ENCODE data around the gene FLOT1. TPM values are rescaled to one million over a fixed set of nuclear protein-coding genes. Genes with fewer than 3 reads are reported as not detected.

The FLOT1 gene
- total RNA-seq, 2 experiments from 2014 or later = 31.6 TPM

- H3K4me1 Mint-ChIP-seq (ENCODE audit: low read depth) = peaks cover 33% of the 10 kb centered on the region
- no peaks in the 10 kb centered on the region for H3K9me3 Mint-ChIP-seq
- Histone ChIP-seq H3K27ac (ENCODE audit: low read depth in 1 of 2, low read length in 2 of 2) (no peak overlapping the region), H3K4me3 (ENCODE audit: low read length) (no peak overlapping the region), H3K4me1 (ENCODE audit: insufficient read depth, low read length) (peaks cover 17% of the 10 kb centered on the region), H3K27me3 (ENCODE audit: control insufficient read depth in 1 of 2, insufficient read depth in 2 of 2, low read length in 2 of 2) (no peaks in the 10 kb centered on the region), H3K9me3 (ENCODE audit: control insufficient read depth in 1 of 2, insufficient read depth in 1 of 2, low read length in 2 of 2) (no peaks in the 10 kb centered on the region), H3K36me3 (ENCODE audit: insufficient read depth, low read length) (no peaks in the 10 kb centered on the region)
- ChIA-PET CTCF (no interaction called here), POLR2A (no interaction called here)
- H3K27ac Mint-ChIP-seq = no peak overlapping the region
- no peak for ATAC-seq (ENCODE audit: poor library complexity)
- H3K27me3 Mint-ChIP-seq = no peaks in the 10 kb centered on the region
- no peak for TF ChIP-seq CTCF (IDR thresholded peaks at IDR 0.05)
- no peak overlapping the region for H3K4me3 Mint-ChIP-seq
- no peak for DNase-seq
- H3K36me3 Mint-ChIP-seq (ENCODE audit: low read depth) = no peaks in the 10 kb centered on the region
- intact Hi-C loops (cut with DNase I, micrococcal nuclease) = no loop called here
Observed at GRCh38 chr6:30761791-30762429, 19.4 kb upstream of the FLOT1 start.

- Mint-ChIP-seq H3K9me3 (no peaks in the 10 kb centered on the region), H3K27ac (no peak overlapping the region), H3K36me3 (ENCODE audit: low read depth) (no peaks in the 10 kb centered on the region), H3K4me1 (ENCODE audit: low read depth) (peaks cover 28% of the 10 kb centered on the region), H3K27me3 (no peaks in the 10 kb centered on the region), H3K4me3 (no peak overlapping the region)
- DNase-seq (no peak), ATAC-seq (ENCODE audit: poor library complexity) (no peak)
- H3K27ac ChIP-seq (ENCODE audit: low read depth in 1 of 2, low read length in 2 of 2) = no peak overlapping the region
- no peak overlapping the region for H3K4me3 ChIP-seq (ENCODE audit: low read length)
- no peaks in the 10 kb centered on the region for H3K9me3 ChIP-seq (ENCODE audit: control insufficient read depth in 1 of 2, insufficient read depth in 1 of 2, low read length in 2 of 2)
- H3K36me3 ChIP-seq (ENCODE audit: insufficient read depth, low read length) = no peaks in the 10 kb centered on the region
- intact Hi-C loops (cut with DNase I, micrococcal nuclease) = no loop called here
- no peaks in the 10 kb centered on the region for H3K27me3 ChIP-seq (ENCODE audit: control insufficient read depth in 1 of 2, insufficient read depth in 2 of 2, low read length in 2 of 2)
- POLR2A ChIA-PET = interaction anchor here (0.6 kb wide), 1 partner anchor 15 kb away, joined by 4 read pairs; no protein-coding TSS in a partner anchor
- peaks cover 11% of the 10 kb centered on the region for H3K4me1 ChIP-seq (ENCODE audit: insufficient read depth, low read length)
- no peak for TF ChIP-seq CTCF (IDR thresholded peaks at IDR 0.05)
- CTCF ChIA-PET = no interaction called here
Observed at GRCh38 chr6:30760549-30760948, 18.1 kb upstream of the FLOT1 start.

DNA sequence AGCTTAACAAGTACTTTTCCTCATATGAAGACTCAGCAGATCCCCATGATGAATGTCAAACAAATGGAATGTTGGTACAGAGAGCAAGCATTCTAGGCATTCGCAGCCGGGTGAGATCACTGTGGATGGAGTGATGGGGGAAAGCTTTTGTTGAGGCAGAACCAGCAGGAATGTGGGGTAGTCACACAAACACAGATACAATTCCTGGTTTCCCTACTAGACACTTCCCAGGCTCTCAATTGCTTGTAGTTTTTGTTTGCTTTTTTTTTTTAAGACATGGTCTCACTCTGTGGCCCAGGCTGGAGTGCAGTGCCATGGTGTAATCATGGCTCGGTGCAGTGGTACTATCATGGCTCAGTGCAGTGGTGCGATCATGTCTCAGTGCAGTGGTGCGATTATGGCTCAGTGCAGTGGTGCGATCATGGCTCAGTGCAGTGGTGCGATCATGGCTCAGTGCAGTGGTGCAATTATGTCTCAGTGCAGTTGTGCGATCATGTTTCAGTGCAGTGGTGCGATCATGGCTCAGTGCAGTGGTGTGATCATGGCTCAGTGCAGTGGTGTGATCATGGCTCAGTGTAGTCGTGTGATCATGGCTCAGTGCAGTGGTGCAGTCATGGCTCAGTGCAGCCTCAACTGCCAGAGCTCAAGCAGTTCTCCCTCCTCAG is 17.2 kb upstream of the FLOT1 start:
- CTCF ChIA-PET = interaction anchor here (1.1 to 1.6 kb wide), 2 partner anchors 13 to 15 kb away, joined by 3 read pairs; partner anchors contain the start of gene IER3
- H3K4me1 Mint-ChIP-seq (ENCODE audit: low read depth) = peaks cover 23% of the 10 kb centered on the region

More for the DNA sequence above, 17.2 kb upstream of the FLOT1 start:
- intact Hi-C loops (cut with DNase I, micrococcal nuclease) = no loop called here
- Mint-ChIP-seq H3K4me3 (no peak overlapping the region), H3K36me3 (ENCODE audit: low read depth) (no peaks in the 10 kb centered on the region), H3K27ac (no peak overlapping the region), H3K27me3 (no peaks in the 10 kb centered on the region), H3K9me3 (no peaks in the 10 kb centered on the region)
- H3K4me3 ChIP-seq (ENCODE audit: low read length) = no peak overlapping the region
- DNase-seq (no peak), ATAC-seq (ENCODE audit: poor library complexity) (no peak)
- H3K4me1 ChIP-seq (ENCODE audit: insufficient read depth, low read length) = peaks cover 11% of the 10 kb centered on the region
- POLR2A ChIA-PET = interaction anchor here (0.6 kb wide), 1 partner anchor 29 kb away, joined by 3 read pairs; no protein-coding TSS in a partner anchor
- no peaks in the 10 kb centered on the region for H3K27me3 ChIP-seq (ENCODE audit: control insufficient read depth in 1 of 2, insufficient read depth in 2 of 2, low read length in 2 of 2)
- no peaks in the 10 kb centered on the region for H3K36me3 ChIP-seq (ENCODE audit: insufficient read depth, low read length)
- no peaks in the 10 kb centered on the region for H3K9me3 ChIP-seq (ENCODE audit: control insufficient read depth in 1 of 2, insufficient read depth in 1 of 2, low read length in 2 of 2)
- no peak overlapping the region for H3K27ac ChIP-seq (ENCODE audit: low read depth in 1 of 2, low read length in 2 of 2)
- no peak for TF ChIP-seq CTCF (IDR thresholded peaks at IDR 0.05)

All from CD4-positive, alpha-beta T cell (primary cell).